Muscle of arm (tissue), 12 donors: ENCODE results near the gene ENG. TPM values are rescaled to one million over a fixed set of nuclear protein-coding genes. Genes with fewer than 3 reads are reported as not detected.

Experiments used
- DNase-seq: peaks from one replicate; pipeline ENCODE4 v3.0.0-alpha.2; 2013
- polyA plus RNA-seq, 12 donors: library from polyadenylated mRNA; unstranded; fragments of 120-200 nt; gene quantifications; one replicate each; pipeline ENCODE4 v1.2.1, GENCODE V29; 2013; ENCODE audit not compliant: insufficient read length in 12 of 12

The ENG gene
- polyA plus RNA-seq, 12 donors: 42.2 to 65.8 (median 47.4) TPM; not detected in 1

DNA sequence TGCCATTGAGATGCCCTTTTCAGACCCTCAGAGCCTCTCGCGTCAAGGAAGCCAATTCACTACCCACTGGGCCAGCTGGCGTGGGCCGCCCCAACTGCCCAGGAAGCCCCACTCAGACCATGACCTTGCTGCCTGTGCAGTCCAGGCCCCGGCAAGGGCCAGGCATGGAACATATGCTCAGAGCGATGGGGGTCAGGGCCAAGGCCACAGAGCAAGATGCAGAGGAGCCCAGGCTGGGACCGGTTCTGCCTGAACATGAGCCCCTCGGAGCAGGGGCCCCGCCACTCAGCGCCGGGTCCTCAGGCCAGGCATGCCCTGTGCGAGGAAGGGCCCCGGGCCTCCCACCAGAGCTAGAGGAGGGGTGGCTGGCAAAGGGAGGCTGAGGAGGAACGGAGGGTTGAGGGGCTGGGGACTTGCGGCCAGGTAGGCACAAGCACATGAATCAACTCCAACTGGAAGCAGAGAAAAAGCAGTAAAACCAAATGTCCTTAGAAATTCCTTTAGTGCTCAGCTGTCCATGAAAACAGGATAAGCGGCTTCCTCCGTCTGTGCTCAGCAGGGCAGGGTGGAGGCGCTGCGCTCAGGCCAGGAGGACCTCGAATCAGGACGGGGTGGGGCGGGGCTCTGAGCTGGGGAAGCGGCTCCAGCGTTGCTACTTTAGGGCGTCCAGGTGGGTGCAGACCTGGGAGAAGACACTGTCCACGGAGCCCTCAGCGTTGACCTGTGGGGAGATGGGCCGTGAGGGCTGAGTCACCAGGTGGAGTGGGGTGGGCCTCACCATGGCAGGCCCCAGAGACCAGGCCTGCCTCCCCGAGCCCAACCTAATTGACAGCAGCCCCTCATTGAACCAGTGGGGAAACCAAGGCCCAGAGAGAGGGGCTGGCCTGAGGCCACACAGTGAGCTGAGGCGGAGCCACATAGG is 13.2 kb upstream of the ENG start:
- no peak for DNase-seq

DNA sequence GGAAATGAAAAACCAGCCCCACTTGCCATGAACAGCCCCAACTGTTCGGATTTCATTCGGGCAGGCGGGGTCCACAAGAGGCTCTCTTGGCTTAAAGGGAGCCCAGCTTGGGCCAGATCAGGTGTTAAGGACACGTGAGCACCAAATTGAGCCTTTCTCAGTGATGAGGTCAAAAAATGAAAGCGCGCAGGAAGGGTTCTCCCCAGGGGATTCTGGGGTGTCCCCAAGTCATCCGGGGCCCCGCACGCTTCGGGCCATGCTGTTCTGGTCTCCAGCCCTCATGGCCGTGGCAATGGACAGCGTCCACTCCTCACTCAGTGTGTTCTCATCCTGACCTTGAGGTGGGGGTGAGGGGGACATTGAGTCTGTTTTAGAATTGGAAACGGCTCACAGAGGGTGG is 12.1 kb upstream of the ENG start:
- no peak for DNase-seq

DNA sequence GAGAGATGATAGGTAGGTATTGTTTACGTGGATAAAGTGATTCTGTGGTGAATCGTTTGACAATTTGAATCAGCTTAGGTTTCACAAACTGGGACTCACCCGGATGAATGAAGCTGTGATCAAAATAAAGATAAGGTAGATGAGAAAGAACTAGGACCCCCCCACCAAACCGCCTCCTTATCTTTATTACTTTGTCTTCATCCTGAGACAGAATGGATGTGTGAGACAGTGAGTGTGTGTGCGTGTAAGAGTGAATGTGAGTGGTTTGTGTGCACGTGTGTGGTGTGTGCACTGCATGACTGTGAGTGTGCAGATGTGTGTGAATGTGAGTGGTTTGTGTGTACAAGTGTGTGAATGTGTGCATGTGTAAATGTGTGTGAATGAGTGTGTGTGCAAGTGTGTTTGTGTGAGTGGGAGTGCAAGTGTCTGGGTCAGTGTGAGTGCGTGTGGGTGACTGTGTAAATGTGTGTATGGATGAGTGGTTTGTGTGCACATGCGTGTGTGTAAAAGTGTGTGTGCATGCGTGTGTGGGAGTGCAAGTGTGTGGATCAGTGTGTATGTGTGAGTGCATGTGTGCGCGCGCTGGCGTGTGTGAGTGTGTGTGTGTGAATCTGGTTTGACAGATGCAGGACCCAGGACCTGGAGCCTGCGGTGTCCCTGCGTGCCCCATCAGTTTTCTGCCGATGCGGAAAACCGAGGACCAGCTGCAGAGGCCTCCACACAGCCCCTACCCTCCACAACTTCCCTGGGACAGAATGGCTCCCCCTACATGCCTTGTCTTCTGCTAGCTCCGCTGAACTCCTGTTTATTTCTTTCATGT is 11.4 kb upstream of the ENG start:
- no peak for DNase-seq

DNA sequence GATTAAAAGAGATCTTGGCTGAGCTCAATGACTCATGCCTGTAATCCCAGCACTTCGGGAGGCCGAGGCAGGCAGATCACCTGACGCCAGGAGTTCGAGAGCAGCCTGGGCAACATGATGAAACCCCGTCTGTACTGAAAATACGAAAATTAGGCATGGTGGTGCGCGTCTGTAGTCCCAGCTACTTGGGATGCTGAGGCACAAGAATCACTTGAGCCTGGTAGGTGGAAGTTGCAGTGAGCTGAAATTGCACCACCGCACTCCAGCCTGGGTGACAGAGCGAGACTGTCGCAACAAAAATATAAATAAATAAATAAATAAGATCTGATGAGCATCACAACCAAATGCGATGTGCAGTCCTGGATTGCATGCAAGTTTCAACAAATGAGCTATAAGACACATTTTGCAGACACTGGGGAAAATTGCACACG is 8.7 kb upstream of the ENG start:
- no peak for DNase-seq

DNA sequence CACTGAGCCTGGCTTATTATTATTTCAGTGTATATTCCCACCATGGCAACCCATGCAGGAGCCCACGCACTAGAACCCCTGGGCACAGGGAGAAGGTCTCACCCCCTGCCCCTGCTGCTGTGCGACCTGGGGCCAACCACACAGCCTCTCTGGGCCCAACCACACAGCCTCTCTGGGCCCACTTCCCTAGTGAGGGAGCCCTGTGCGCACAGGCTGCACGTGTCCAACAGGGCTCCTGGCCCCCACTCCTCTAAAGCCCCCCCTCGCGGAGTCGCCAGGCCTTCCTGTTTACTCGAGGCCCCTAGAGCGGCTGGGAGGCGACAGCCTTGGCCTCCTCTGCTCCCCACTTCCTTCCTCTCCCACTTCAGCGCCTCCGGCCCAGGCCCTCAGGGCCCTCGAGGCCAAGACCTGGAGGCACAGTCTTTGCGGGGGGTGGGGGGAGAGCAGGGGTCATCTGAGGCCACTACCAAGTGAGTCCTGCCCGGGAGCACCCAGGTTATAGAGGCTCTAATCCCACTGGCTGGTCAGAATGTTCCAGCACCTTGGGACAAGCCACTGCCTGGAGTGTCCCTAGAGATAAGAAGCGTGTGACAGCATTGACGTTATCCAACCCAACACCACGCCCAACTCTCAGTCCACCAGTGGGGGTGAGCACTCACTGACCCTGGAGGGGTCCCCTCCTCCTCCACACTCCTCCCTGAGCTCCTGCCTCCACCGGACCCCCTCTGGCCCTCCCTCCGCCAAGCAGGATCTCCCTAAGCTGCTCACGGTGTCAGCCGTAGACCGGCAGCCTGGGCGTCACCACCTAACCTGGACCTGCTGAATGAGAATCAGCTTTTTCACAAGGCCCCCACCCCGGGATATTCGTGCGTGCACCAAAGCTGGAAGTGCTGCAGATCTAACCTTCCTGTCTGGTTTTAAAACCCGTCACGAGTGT is 7.9 kb upstream of the ENG start:
- DNase-seq: no peak

DNA sequence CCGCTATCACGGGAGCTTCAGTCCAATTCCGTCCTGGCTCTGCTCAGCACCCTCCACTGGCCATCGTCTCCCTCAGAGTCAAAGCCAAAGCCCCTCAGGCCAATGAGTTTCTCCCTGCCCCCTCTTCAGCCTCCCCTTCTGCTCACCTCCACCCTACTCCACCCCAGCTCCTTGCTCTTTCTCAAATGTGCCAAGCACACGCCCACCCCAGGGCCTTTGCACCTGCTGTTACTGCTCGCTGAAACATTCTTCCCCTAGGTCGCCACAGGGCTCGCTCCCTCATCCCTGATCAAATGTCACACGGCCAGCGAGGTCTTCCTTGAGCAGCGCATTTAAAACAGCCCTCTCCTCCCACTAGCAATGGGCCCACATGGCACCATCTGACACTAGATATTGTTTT is 6.3 kb upstream of the ENG start:
- no peak for DNase-seq

DNA sequence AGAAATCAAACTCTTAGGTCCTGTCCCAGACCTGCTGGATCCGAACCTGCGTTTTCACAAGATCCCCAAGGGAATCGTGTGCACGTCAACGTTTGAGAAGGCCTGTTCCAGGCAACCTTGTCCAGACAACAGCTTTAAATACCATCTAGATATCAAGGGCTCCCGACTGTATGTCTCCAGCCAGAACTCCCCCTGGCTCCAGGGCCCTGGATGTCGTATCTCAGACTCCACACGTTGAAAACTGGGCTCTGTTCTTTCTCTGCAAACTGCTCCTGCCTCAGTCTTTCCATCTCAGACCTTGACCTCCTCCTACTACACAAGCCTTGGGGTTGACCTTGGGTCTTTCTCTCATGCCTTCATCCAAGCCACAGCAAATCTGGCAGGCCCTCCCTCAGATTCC is 5.8 kb upstream of the ENG start:
- no peak for DNase-seq

DNA sequence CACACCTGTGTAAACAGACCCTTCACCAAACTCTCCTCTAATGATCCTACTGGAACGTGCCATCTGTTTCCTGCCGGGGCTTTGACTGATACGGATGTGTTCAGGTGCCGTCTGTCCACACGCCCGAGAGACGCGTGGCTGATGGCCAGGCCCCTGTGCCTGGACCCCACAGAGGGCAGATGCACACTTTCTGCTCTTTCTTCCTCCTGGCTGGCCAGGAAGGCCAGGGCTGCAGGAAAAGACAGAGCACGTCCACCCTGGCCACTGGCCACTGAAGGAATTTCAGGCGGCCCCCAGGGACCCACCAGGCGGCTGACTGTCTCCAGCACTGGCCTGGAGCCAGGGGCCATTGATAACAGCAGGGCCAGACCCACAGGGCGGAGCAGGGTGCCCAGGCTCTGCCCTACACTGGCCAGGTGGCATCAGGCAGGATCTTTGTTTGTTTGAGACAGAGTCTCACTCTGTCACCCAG is 3.6 kb upstream of the ENG start:
- DNase-seq: no peak

DNA sequence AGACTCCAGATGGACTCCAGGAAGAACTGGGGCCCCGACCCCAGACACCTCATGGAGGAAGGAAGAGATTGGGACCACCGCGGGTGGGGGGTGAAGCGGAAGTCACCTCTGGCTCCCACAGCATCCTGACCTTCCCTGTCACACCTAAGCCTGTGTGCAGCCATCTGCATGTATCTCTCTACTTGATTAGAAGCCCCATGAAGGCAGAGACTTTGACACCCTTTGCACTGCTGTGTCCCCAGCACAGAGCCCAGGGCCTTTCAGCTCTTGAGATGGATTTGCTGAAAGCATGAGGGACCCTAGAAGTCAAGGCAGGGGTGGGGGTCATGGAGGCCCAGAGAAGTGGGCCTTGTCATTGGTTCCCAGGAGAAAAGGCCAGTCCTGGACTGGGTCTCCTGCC is 2.8 kb upstream of the ENG start:
- no peak for DNase-seq

DNA sequence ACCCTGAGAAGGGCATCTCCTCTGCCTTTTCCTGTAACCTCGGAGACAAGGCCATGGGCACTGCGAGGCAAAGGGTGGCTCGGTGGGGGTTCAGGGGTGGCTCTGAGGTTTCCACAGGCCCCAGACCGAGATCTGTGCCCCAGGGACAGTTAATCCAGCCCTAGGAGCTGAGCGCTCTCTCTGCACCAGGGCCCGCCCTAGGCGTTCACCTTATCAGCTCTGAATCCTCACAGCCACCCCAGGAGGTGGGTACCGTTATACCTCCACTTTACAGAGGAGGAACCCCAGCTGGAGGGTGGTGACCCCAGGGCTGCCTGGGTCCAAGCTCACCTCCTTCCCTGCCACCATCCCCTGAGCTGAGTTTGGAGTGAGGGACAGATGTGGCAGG is 2.3 kb upstream of the ENG start:
- DNase-seq: no peak

DNA sequence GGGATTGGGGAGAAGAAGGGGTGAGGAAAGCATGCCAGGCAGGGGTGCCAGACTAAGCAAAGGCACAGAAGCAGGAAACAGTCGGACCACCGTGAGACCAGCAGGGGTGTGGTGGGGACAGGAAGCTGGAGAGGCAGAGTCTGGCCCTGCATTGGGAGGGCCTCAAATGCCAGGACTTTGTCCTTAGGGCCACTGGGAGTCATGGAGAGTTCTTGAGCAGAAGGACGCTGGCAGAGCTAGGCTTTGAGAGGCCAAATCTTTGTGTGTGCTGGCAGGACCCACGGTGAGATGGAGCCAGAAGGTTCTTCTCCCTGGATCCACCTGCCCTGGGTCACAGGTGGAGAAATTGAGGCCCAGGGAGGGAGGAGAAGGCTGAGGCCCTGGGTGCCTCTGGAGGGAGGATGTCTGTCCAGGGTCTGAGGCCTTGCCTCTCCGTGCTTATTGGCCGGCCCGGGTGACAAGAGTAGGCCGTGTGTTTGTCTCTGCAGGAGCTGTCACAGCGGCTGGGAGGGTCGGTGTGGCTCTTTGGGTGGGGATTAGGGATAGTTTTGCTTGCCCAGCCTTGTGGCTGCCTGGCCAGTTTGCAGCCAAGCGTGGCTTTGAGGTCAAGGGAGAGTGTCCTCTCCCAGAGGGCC is 1.8 kb upstream of the ENG start:
- DNase-seq: no peak

DNA sequence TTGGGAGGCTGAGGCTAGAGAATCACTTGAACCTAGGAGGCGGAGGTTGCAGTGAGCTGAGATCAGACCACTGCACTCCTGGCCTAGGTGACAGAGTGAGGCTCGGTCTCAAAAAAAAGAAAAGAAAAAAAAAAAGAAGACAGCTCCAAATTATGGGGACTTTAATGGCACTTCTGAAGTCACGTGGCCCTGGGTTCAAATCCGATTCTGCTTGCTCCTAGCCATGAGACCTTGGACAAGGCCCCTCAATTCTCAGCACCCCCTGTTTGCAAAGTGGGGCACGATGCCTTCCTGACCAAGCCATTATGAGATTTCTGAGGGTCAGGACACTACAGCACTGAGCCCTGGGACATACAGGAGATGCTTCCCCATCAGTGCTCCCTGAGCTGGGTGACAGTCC is 1.1 kb upstream of the ENG start:
- DNase-seq: no peak

DNA sequence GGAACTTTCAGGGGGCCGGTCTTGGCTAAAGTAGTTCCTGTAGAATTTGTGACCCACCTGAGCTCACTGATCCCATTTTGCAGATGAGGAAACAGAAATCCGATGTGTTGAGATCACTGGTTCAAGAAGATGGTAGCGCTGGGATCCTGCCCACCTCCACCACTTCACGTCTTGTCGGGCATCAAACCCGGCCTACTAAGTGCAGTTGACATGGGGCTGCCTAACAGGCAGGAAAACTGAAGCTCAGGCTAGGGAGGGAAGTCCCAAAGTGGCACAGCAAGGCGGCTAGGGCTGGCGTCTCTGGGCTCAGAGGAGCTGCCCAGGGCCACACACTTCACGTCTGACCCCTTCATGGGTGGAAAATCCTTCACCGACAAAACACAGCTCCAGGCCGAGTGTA is 502 bp upstream of the ENG start:
- no peak for DNase-seq

DNA sequence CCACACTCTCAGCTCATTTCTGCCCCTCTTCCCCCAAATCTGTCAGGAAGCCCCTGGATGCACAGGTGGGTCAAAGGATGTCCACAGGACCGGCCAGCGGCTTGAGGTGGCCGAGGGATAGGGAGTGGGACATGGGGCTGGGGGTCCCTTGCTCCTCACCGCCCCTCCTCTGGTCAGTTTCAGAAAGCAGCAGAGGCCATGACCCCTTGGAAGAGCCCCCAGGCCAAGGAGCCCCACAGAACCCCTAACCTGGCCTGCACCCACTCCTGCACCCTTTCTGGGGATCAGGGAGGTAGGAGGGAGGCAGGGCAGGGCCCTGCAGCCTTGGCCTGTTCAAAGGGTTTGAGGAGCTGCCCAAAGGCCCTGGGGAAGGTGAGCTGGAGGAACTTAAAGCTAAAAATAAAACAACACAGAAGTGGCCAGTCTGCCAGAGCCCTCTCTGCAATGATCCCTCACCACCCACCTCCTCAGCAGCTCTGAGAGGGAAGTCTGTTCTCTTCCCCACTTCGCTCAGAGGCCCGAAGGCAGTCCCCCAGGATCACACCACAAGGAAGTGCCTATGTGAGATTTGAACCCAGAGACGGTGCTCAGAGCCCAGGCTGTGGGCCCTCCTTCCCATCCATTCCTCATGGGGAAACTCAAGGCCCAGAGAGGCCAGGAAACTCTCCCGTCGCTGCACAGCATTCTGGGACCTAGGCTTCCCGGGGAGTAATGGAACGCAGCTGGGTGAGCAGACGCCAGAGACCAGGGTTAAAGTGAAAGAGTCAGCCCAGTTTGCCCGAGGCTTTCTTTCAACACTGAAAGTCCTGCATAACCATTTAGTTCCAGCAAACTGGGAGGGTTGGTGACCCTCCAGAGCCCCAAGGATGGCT is 910 bp downstream of the ENG start:
- no peak for DNase-seq

DNA sequence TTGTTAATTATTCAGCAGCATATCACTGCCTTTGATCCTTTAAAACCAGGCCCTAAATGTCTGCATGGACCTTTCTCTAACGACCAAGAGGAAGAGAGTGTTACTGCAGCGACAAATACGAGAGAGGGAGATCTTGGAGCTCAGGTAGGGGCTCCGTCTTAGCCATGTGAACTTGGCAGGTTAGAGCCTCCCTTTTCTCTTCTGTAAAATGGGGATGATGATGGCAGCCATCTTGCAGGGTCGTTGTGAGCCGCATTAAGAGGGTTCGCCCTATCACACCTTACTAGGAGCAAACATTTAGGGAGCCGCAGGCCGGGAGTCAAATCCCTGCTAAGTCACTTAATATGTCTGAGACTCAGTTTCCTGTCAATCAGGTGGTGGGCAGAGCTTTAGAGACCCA is 1.6 kb downstream of the ENG start:
- no peak for DNase-seq

DNA sequence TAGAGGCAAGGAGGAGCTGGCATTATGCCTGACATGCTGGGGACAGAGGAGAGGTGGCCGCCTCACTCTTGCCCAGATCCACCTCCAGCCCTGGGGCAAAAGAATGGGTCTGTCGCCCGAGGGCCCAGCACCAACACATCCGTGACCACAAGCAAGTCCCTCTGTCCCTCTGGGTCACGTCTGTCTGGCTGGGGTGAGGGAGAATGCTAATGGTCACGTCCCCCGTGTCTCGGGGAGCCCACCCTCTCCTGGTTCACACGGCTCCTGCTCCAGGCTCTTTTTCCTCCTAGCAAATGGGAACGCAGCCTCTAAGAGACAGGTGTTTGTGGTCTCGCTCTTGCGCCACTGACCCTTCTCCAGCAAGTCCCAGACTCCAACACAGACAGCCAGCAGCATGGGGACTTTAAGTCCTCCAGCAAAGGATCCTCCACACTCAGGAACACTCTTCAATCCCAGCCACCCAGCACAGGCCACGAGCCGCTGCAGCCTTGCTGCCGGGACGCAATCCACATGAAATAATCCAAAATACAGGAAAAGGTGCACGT is 4.1 kb downstream of the ENG start:
- no peak for DNase-seq

DNA sequence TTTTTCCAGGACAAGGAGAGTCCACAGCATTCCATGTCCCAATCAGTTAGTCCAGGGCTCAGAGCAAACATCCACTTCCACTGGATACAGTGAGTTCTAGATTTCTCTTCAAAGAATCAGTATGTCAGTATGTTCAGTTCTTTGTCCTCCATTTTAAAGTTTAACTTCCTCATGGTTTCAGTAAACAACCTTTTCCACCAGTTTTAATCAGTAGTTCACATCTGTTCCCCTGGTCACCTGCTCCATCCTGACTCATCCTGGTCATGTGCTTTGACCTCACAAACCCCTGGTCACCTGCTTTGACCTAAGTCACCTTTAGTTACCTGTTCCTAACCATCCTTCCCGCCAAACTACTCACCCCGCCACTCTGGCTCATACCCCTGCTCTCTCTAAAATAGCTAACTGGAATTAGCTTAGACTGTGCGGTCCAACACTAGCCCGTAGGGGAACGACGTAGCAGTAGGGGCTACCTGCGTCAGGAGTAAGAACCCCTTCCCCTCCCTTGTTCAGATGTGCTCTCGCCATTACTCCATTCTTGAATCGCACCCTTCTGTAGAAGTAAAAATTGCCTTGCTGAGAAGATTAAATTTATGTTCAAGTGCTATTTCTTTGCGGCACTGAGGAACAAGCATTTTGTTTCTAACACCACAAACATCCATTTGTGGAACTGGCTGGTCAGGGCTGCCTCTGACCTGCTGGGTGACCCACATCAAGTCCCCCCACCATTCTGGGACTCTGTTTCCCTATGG is 5.5 kb downstream of the ENG start:
- no peak for DNase-seq

DNA sequence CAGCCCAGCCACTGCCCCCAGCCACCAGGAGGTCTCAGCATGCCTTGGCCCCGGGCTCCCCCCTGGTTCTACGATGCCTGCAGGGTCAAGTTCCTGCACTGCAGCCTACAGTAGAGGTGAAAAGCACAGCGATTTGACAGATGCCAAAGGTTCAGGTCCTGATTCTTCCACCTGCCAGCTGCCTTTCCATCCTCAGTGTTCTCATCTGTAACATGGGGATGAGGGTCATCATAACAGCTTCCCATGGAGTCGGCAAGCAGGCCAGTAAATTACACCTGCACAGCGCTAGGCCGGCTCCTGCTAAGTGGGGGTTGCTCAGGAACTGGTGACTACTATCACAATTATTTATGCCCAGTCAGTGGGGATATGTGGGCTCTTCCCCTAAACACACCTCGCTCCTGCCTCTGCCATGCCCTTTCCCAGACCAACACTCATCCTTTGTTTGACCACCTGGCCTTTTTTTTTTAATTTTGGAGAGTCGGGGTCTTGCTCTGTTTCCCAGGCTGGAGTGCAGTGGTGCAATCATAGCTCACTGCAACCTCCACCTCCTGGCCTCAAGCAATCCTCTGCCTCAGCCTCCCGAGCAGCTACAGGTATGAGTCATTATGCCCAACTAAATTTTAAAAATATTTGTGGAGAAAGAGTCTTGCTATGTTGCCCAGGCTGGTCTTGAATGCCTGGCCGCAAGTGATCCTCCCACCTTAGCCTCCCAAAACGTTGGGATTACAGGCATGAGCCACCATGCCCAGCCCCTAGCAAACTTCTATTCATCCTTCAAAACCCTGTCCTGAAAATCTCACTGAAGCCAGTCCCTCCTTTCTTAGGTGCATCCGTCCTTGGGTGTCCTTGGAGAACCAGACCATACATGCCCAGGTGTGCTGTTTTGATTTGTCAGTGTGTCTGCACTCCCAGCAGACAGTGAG is 6.4 kb downstream of the ENG start:
- no peak for DNase-seq
